ENCODE measurements around the gene WBP2. TPM values are rescaled to one million over a fixed set of nuclear protein-coding genes. Genes with fewer than 3 reads are reported as not detected.
"Not testable (repeated sequence)": the region's sequence is repeated elsewhere in the genome, so short reads cannot be mapped to it uniquely, and the experiment has no call there.

The WBP2 gene
- total RNA-seq, 2 experiments from 2014 or later, result 68.7 to 74.1 TPM

DNA sequence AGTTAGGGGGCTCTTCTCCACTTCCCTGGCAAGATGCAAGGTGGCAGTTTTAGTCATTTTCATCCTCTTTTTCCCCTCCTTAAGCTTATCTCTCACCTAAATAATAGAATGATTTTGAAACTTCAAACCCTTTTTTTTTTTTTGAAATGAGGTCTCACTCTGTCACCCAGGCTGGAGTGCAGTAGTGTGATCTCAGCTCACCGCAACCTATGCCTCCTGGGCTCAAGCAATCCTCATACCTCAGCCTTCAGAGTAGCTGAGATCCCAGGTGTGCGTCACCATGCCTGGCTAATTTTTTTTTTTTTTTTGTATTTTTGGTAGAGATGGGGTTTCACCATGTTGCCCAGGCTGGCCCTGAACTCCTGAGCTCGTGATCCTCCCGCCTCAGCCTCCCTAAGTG lies 9.8 kb upstream of the WBP2 start:
- POLR2A ChIA-PET, result interaction anchor here (0.6 to 1.1 kb wide), 5 partner anchors 9 to 88 kb away, joined by 3 to 8 read pairs (median 5); partner anchors contain the start of gene WBP2
- peaks cover 19% of the 10 kb centered on the region for H3K4me1 Mint-ChIP-seq
- ATAC-seq (peak; percentile 77), DNase-seq (peak; percentile 52)
- intact Hi-C loops (cut with DNase I, micrococcal nuclease); H3K9me3 Mint-ChIP-seq (ENCODE audit: low read depth); H3K36me3 Mint-ChIP-seq (ENCODE audit: low read depth); H3K27me3 Mint-ChIP-seq; H3K4me3 Mint-ChIP-seq: not testable (repeated sequence)
- CTCF ChIA-PET, result interaction anchor here (0.6 to 1.5 kb wide), 7 partner anchors 9 to 862 kb away, joined by 3 to 8 read pairs (median 4); partner anchors contain the start of genes METTL23, TRIM47 and WBP2
- H3K27ac Mint-ChIP-seq, result peak overlapping the region; percentile 87

- peak; percentile 74 for DNase-seq
- Mint-ChIP-seq H3K27ac (peak overlapping the region; percentile 87), H3K36me3 (ENCODE audit: low read depth) (no peaks in the 10 kb centered on the region), H3K4me3 (no peak overlapping the region), H3K9me3 (ENCODE audit: low read depth) (no peaks in the 10 kb centered on the region), H3K4me1 (peaks cover 20% of the 10 kb centered on the region), H3K27me3 (no peaks in the 10 kb centered on the region)
- ChIA-PET CTCF (interaction anchor here (0.6 to 1.5 kb wide), 7 partner anchors 8 to 862 kb away, joined by 3 to 8 read pairs (median 4); partner anchors contain the start of genes METTL23, TRIM47 and WBP2), POLR2A (interaction anchor here (0.6 to 1.1 kb wide), 6 partner anchors 9 to 88 kb away, joined by 3 to 8 read pairs (median 5); partner anchors contain the start of gene WBP2)
- intact Hi-C loops (cut with DNase I, micrococcal nuclease), result no loop called here
- peak; percentile 77 for ATAC-seq
Measured at GRCh38 chr17:75864448-75864871, 9.3 kb upstream of the WBP2 start.

DNA sequence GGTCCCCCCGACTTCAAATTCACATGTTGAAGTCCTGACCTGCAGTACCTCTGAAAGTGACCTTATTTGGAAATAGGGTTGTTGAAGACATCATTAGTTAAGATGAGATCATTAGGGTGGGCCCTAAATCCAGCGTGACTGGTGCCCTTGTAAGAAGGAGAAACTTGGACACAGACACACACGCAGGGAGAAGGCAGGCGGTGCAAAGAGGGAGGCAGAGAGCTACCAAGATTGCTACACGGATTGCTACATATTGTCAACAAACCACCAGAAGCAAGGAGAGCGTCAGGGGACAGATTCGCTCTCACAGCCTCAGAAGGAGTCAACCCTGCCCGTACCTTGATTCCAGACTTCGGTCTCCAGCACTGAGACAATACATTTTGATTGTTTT lies 6.8 kb upstream of the WBP2 start:
- no peak for ATAC-seq
- no peak overlapping the region for H3K4me3 Mint-ChIP-seq
- POLR2A ChIA-PET, result interaction anchor here (0.6 to 1.4 kb wide), 3 partner anchors 14 to 201 kb away, joined by 3 to 4 read pairs (median 3); no protein-coding TSS in a partner anchor
- H3K9me3 Mint-ChIP-seq (ENCODE audit: low read depth), result no peaks in the 10 kb centered on the region
- no peak overlapping the region for H3K27ac Mint-ChIP-seq
- intact Hi-C loops (cut with DNase I, micrococcal nuclease), result no loop called here
- CTCF ChIA-PET, result interaction anchor here (0.8 to 5.6 kb wide), 20 partner anchors 8 to 296 kb away, joined by 3 to 42 read pairs (median 5); partner anchors contain the start of genes GALK1, MRPL38, TRIM47 and TRIM65
- DNase-seq, result no peak
- no peaks in the 10 kb centered on the region for H3K27me3 Mint-ChIP-seq
- peaks cover 36% of the 10 kb centered on the region for H3K4me1 Mint-ChIP-seq
- no peaks in the 10 kb centered on the region for H3K36me3 Mint-ChIP-seq (ENCODE audit: low read depth)

DNA sequence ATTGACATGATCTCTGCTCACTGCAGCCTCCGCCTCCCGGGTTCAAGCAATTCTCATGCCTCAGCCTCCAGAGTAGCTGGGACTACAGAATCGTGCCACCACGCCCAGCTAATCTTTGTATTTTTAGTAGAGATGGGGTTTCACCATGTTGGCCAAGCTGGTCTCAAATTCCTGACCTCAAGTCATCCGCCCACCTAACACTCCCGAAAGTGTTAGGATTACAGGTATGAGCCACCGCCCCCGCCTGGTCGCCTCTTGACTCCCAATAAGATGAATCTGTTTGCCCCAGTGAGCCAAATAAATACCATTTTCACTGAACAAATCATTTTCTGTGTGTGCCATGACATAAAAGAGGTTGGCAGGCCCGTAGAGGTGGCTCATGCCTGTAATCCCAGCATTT lies 4.2 kb upstream of the WBP2 start:
- H3K36me3 Mint-ChIP-seq (ENCODE audit: low read depth); H3K4me3 Mint-ChIP-seq; ATAC-seq; H3K9me3 Mint-ChIP-seq (ENCODE audit: low read depth); H3K27me3 Mint-ChIP-seq: not testable (repeated sequence)
- CTCF ChIA-PET, result interaction anchor here (0.8 to 5.6 kb wide), 5 partner anchors 10 to 25 kb away, joined by 4 to 42 read pairs (median 6); no protein-coding TSS in a partner anchor
- intact Hi-C loops (cut with DNase I, micrococcal nuclease), result loop anchor here in 1 of 2 experiments (5.0 to 10.0 kb wide), 3 partner anchors 408 to 595 kb away; partner anchors contain the start of genes GGA3, MRPS7, SPHK1 and UBALD2
- Mint-ChIP-seq H3K27ac (peak overlapping the region; percentile 60), H3K4me1 (peaks cover 32% of the 10 kb centered on the region)
- POLR2A ChIA-PET, result interaction anchor here (1.2 kb wide), 1 partner anchor 18 kb away, joined by 4 read pairs; no protein-coding TSS in a partner anchor
- peak; percentile 44 for DNase-seq

DNA sequence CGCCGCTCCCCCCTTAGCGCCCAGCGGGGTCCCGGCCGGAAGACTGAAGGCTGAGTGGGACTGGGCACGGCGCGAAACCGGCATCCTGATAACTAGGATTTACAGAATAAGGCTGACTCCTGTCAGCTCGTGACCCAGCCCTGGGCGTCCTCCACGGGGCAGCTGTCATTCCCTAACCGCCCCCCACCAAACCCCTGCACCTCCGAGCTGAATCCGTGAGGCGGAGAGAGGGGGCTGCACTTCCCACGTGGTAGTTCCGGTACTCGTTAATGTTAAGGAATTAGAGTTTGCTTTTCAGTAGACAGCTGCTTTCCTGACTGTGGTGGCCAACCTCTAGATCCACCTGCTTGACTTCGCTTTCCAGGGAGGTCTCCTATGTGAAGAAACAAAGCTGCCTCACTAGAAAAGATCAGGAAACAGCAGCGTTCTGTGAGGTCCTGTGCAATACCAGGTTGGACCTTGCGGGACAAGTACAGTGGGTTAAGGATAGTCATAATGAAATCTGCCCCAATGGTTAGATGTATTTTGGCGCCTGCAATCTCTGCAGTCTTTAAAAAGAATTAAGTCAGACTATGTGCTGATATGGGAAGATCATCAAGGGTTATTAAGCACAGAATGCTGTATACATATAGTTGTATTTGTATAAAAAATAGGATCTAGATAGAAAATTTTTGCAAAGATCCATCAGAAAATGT lies 1.1 kb upstream of the WBP2 start:
- H3K36me3 Mint-ChIP-seq (ENCODE audit: low read depth), result no peaks in the 10 kb centered on the region
- H3K27me3 Mint-ChIP-seq, result no peaks in the 10 kb centered on the region
- peak; percentile 6 for ATAC-seq
- H3K4me3 Mint-ChIP-seq, result no peak overlapping the region
- no peak for DNase-seq
- H3K4me1 Mint-ChIP-seq, result peaks cover 37% of the 10 kb centered on the region
- intact Hi-C loops (cut with DNase I, micrococcal nuclease), result loop anchor here in 1 of 2 experiments (5.0 to 10.0 kb wide), 3 partner anchors 411 to 591 kb away; partner anchors contain the start of genes GGA3, MRPS7, SPHK1 and UBALD2
- H3K27ac Mint-ChIP-seq, result peak overlapping the region; percentile 86
- no peaks in the 10 kb centered on the region for H3K9me3 Mint-ChIP-seq (ENCODE audit: low read depth)
- ChIA-PET CTCF (interaction anchor here (0.5 to 2.4 kb wide), 20 partner anchors 9 to 652 kb away, joined by 3 to 17 read pairs (median 4); partner anchors contain the start of genes FBF1, TRIM65 and UNC13D), POLR2A (interaction anchor here (1.5 to 3.0 kb wide), 6 partner anchors 8 to 83 kb away, joined by 4 to 25 read pairs (median 8); partner anchors contain the start of gene TRIM47)

DNA sequence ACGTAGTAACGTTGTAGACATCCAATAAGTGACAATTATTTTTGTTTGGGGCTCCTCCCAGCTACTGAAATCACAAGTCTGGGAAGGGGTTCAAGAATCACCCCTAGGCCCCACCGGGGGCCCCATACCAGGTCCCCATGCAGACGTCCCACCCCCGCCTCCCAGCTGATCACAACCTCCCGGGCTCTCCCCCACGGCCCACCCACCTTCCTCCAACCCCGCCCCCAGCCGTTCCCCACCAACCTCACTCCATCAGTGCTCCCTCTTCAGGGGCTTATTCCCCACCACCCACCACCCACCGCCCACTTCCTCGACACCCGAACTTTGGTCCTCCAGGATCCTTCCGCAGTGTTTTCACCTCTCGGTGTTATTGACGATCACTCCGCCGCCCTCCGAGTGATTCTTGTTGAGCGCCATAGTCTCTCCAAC lies 240 bp downstream of the WBP2 start:
- intact Hi-C loops (cut with DNase I, micrococcal nuclease), result loop anchor here (1.0 to 10.0 kb wide), 21 partner anchors 11 to 590 kb away; partner anchors contain the start of genes ACOX1 (in 1 of the 2), FBF1 (in 1 of the 2), GALK1 (in 1 of the 2) and GGA3 (in 1 of the 2)
- ChIA-PET POLR2A (interaction anchor here (0.5 to 3.0 kb wide), 14 partner anchors 9 to 101 kb away, joined by 3 to 25 read pairs (median 4); partner anchors contain the start of genes GALK1, TRIM47, UNC13D and UNK), CTCF (interaction anchor here (0.5 to 2.4 kb wide), 19 partner anchors 8 to 145 kb away, joined by 3 to 17 read pairs (median 5); partner anchors contain the start of genes TRIM47, TRIM65 and UNC13D)
- Mint-ChIP-seq H3K27me3 (no peaks in the 10 kb centered on the region), H3K36me3 (ENCODE audit: low read depth) (peaks cover 4% of the 10 kb centered on the region), H3K9me3 (ENCODE audit: low read depth) (no peaks in the 10 kb centered on the region), H3K27ac (no peak overlapping the region), H3K4me1 (peaks cover 37% of the 10 kb centered on the region), H3K4me3 (no peak overlapping the region)
- no peak for DNase-seq
- ATAC-seq, result no peak

- Mint-ChIP-seq H3K9me3 (ENCODE audit: low read depth) (no peaks in the 10 kb centered on the region), H3K4me3 (no peak overlapping the region), H3K4me1 (peaks cover 34% of the 10 kb centered on the region), H3K36me3 (ENCODE audit: low read depth) (peaks cover 5% of the 10 kb centered on the region), H3K27ac (no peak overlapping the region), H3K27me3 (no peaks in the 10 kb centered on the region)
- DNase-seq (no peak), ATAC-seq (no peak)
- ChIA-PET CTCF (interaction anchor here (0.6 to 2.2 kb wide), 8 partner anchors 7 to 230 kb away, joined by 3 to 13 read pairs (median 4); no protein-coding TSS in a partner anchor), POLR2A (interaction anchor here (1.3 to 3.0 kb wide), 4 partner anchors 10 to 74 kb away, joined by 4 to 25 read pairs (median 12); partner anchors contain the start of gene UNC13D)
- intact Hi-C loops (cut with DNase I, micrococcal nuclease), result loop anchor here in 1 of 2 experiments (10.0 kb wide), 1 partner anchor 589 kb away; the partner anchor contains the start of genes GGA3 and MRPS7
Measured at GRCh38 chr17:75854101-75854748, 910 bp downstream of the WBP2 start.

DNA sequence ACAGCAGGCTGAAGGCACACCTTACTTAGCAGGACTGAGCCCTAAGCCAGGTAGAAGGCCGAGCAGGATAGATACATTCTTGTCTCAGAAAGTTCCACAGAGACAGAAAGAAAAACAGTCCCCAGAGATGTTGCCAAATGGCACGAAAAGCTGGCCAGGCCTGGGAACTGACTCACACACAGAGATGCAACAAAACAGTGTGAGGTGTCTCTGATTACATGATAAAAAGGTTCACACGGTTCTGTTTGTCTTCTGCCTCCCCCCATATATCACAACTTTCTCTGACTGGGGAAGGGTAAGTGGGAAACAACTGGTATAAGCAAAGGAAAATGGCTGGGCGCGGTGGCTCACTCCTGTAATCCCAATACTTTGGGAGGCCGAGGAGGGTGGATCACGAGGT lies 1.7 kb downstream of the WBP2 start:
- H3K9me3 Mint-ChIP-seq (ENCODE audit: low read depth), result no peaks in the 10 kb centered on the region
- peaks cover 27% of the 10 kb centered on the region for H3K4me1 Mint-ChIP-seq
- peak overlapping the region; percentile 67 for H3K27ac Mint-ChIP-seq
- H3K36me3 Mint-ChIP-seq (ENCODE audit: low read depth), result peaks cover 6% of the 10 kb centered on the region
- intact Hi-C loops (cut with DNase I, micrococcal nuclease), result loop anchor here in 1 of 2 experiments (10.0 kb wide), 1 partner anchor 589 kb away; the partner anchor contains the start of genes GGA3 and MRPS7
- CTCF ChIA-PET, result interaction anchor here (0.6 to 1.2 kb wide), 6 partner anchors 8 to 230 kb away, joined by 3 to 5 read pairs (median 4); no protein-coding TSS in a partner anchor
- peak overlapping the region; percentile 26 for H3K4me3 Mint-ChIP-seq
- no peak for ATAC-seq
- H3K27me3 Mint-ChIP-seq, result no peaks in the 10 kb centered on the region
- no peak for DNase-seq
- POLR2A ChIA-PET, result interaction anchor here (3.0 kb wide), 1 partner anchor 74 kb away, joined by 25 read pairs; a partner anchor contains a TSS

DNA sequence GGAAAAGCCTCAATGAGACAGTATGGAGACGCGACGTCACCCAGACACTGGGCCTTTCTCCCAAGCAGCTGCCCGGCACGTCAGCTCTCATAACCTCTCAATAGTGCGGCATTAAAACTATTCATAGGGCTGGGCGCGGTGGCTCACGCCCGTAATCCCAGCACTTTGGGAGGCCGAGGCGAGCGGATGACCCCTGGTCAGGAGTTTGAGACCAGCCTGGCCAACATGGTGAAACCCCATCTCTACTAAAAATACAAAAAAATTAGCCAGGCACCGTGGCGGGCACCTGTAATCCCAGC lies 3.5 kb downstream of the WBP2 start:
- H3K27me3 Mint-ChIP-seq; POLR2A ChIA-PET; DNase-seq; H3K9me3 Mint-ChIP-seq (ENCODE audit: low read depth); ATAC-seq; H3K27ac Mint-ChIP-seq; H3K4me3 Mint-ChIP-seq: not testable (repeated sequence)
- intact Hi-C loops (cut with DNase I, micrococcal nuclease), result loop anchor here in 1 of 2 experiments (10.0 kb wide), 1 partner anchor 587 kb away; the partner anchor contains the start of genes GGA3 and MRPS7
- CTCF ChIA-PET, result interaction anchor here (1.7 kb wide), 1 partner anchor 10 kb away, joined by 7 read pairs; no protein-coding TSS in a partner anchor
- H3K36me3 Mint-ChIP-seq (ENCODE audit: low read depth), result peaks cover 13% of the 10 kb centered on the region
- peaks cover 20% of the 10 kb centered on the region for H3K4me1 Mint-ChIP-seq

- no peaks in the 10 kb centered on the region for H3K9me3 Mint-ChIP-seq (ENCODE audit: low read depth)
- DNase-seq (no peak), ATAC-seq (no peak)
- H3K27me3 Mint-ChIP-seq, result no peaks in the 10 kb centered on the region
- CTCF ChIA-PET, result interaction anchor here (0.6 to 4.5 kb wide), 4 partner anchors 9 to 28 kb away, joined by 3 to 42 read pairs (median 6); partner anchors contain the start of gene TRIM47
- peaks cover 17% of the 10 kb centered on the region for H3K36me3 Mint-ChIP-seq (ENCODE audit: low read depth)
- POLR2A ChIA-PET, result no interaction called here
- peaks cover 15% of the 10 kb centered on the region for H3K4me1 Mint-ChIP-seq
- intact Hi-C loops (cut with DNase I, micrococcal nuclease), result loop anchor here in 1 of 2 experiments (10.0 kb wide), 1 partner anchor 586 kb away; the partner anchor contains the start of genes GGA3 and MRPS7
- H3K27ac Mint-ChIP-seq, result peak overlapping the region; percentile 17
- H3K4me3 Mint-ChIP-seq, result no peak overlapping the region
Measured at GRCh38 chr17:75850928-75851692, 4.0 kb downstream of the WBP2 start.

Data from activated CD4-positive, alpha-beta T cell treated with anti-CD3 and anti-CD28 coated beads for 36 hours (primary cell).